H1 (cell line): ENCODE data around the gene BRICD5.

Experiments
- ATF3 ChIP-seq: IDR thresholded peaks from 2 replicates; pipeline ENCODE4 v1.6.1; 2011; ENCODE audit warnings: low read depth, mild to moderate bottlenecking, low read length; ENCODE audit not compliant: insufficient read depth
- CHD2 ChIP-seq: IDR thresholded peaks from 2 replicates; pipeline ENCODE4 v1.6.1; 2012; ENCODE audit warnings: low read length, improper control_type of control experiment
- CTCF ChIP-seq, 3 experiments: IDR thresholded peaks; 1 replicate in 2 of 3; 2 replicates in 1 of 3; pipeline versions ENCODE4 v1.5.1 to v1.6.1; 2011; ENCODE audit warnings: low read length in 3 of 3, mild to moderate bottlenecking in 3 of 3, inconsistent platforms in 2 of 3, low read depth in 1 of 3, moderate library complexity in 1 of 3; ENCODE audit not compliant: insufficient read depth in 1 of 3; ENCODE audit errors: control extremely low read depth in 1 of 3
- EP300 ChIP-seq, 2 experiments: IDR thresholded peaks; 1 replicate in 1 of 2; 2 replicates in 1 of 2; pipeline ENCODE4 v1.6.1; 2011 to 2012; ENCODE audit warnings: low read depth in 2 of 2, low read length in 2 of 2, mild to moderate bottlenecking in 2 of 2, borderline replicate concordance in 1 of 2, inconsistent platforms in 1 of 2, moderate library complexity in 1 of 2
- PHF8 ChIP-seq: fragments of 200-600 bp; sonication (generic); conservative IDR thresholded peaks from 2 replicates; pipeline ENCODE4 v1.7.1; 2012; ENCODE audit warnings: low read depth, mild to moderate bottlenecking, inconsistent platforms, low read length, moderate library complexity
- POLR2A ChIP-seq, 2 experiments: IDR thresholded peaks; 1 replicate in 1 of 2; 2 replicates in 1 of 2; pipeline ENCODE4 v1.6.1; 2011; ENCODE audit warnings: low read depth in 2 of 2, low read length in 2 of 2, mild to moderate bottlenecking in 2 of 2; ENCODE audit errors: control extremely low read depth in 1 of 2
- POLR2AphosphoS5 ChIP-seq: IDR thresholded peaks from 2 replicates; pipeline ENCODE4 v1.6.1; 2011; ENCODE audit warnings: low read depth, low read length
- RBBP5 ChIP-seq: IDR thresholded peaks from 2 replicates; pipeline ENCODE4 v1.7.1; 2012; ENCODE audit warnings: low read depth, mild to moderate bottlenecking, inconsistent platforms, low read length, moderate library complexity, borderline replicate concordance
- RFX5 ChIP-seq: IDR thresholded peaks from 2 replicates; pipeline ENCODE4 v1.6.1; 2011; ENCODE audit warnings: low read depth, low read length, improper control_type of control experiment, borderline replicate concordance
- SUZ12 ChIP-seq: fragments of 200-600 bp; sonication (generic); IDR thresholded peaks from 2 replicates; pipeline ENCODE4 v1.6.1; 2012; ENCODE audit warnings: mild to moderate bottlenecking, inconsistent platforms, low read length, moderate library complexity, mixed read lengths

GRCh38 chr16:2231016-2231931 is 20.6 kb upstream of the BRICD5 start:
- TF ChIP-seq EP300 (IDR thresholded peaks at IDR 0.05; ENCODE audit: borderline replicate concordance in 1 of 2, low read depth in 2 of 2, low read length in 2 of 2) (no peak), CTCF (IDR thresholded peaks at IDR 0.05; ENCODE audit: control extremely low read depth in 1 of 3, insufficient read depth in 1 of 3, low read depth in 1 of 3, low read length in 3 of 3) (no peak), RBBP5 (no peak), SUZ12 (no peak), POLR2AphosphoS5 (no peak), CHD2 (no peak), POLR2A (IDR thresholded peaks at IDR 0.05; ENCODE audit: control extremely low read depth in 1 of 2, low read depth in 2 of 2, low read length in 2 of 2) (no peak), PHF8 (no peak), RFX5 (no peak), ATF3 (no peak)
